ENCODE measurements around the gene PRKCB. TPM values are rescaled to one million over a fixed set of nuclear protein-coding genes. Genes with fewer than 3 reads are reported as not detected.

The PRKCB gene
- total and polyA plus RNA-seq, 2 donors (not counting 1 experiment from before 2014, with no cell fraction given): 0.01 TPM; not detected in 1

DNA sequence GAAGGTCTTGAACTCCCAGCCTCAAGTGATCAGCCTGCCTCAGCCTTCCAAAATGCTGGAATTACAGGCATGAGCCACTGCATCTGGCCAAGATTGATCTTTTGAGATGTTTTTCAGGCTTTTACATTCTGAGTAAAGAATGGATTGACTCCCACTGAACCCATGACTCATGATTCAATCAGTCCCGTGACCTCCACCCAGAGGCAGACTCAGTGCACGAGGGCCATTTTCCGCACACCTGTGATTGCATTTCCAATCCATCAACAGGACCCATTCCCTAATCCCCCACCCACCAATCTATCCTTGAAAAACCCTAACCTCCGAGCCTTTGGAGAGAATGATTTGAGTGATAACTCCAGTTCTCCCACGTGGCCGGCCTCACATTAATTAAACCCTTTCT, 40.4 kb upstream of the PRKCB start:
- no peak for TF ChIP-seq EZH2 (IDR thresholded peaks at IDR 0.05; ENCODE audit: low read length, missing control alignments)
- TF ChIP-seq, protein P1, sequence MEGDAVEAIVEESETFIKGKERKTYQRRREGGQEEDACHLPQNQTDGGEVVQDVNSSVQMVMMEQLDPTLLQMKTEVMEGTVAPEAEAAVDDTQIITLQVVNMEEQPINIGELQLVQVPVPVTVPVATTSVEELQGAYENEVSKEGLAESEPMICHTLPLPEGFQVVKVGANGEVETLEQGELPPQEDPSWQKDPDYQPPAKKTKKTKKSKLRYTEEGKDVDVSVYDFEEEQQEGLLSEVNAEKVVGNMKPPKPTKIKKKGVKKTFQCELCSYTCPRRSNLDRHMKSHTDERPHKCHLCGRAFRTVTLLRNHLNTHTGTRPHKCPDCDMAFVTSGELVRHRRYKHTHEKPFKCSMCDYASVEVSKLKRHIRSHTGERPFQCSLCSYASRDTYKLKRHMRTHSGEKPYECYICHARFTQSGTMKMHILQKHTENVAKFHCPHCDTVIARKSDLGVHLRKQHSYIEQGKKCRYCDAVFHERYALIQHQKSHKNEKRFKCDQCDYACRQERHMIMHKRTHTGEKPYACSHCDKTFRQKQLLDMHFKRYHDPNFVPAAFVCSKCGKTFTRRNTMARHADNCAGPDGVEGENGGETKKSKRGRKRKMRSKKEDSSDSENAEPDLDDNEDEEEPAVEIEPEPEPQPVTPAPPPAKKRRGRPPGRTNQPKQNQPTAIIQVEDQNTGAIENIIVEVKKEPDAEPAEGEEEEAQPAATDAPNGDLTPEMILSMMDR (conservative IDR thresholded peaks at IDR 0.05 in 1 of 2, IDR thresholded peaks at IDR 0.05 in 1 of 2; ENCODE audit: low read depth in 1 of 2, low read length in 2 of 2): no peak
- H3K9me3 ChIP-seq (ENCODE audit: control insufficient read depth, insufficient read depth, low read depth, low read length): no peaks in the 10 kb centered on the region
- no peaks in the 10 kb centered on the region for H3K4me1 ChIP-seq (ENCODE audit: control insufficient read depth, extremely low read depth, insufficient read depth, low read length)
- no peak overlapping the region for H3K9ac ChIP-seq (ENCODE audit: insufficient read depth, low read length)
- H3K79me2 ChIP-seq (ENCODE audit: control insufficient read depth, insufficient read depth, low read length): no peaks in the 10 kb centered on the region
- H3K4me2 ChIP-seq (ENCODE audit: extremely low read depth, insufficient read depth, low read length): no peak overlapping the region
- no peak overlapping the region for H3K4me3 ChIP-seq (replicated peaks in 1 of 4; ENCODE audit: control extremely low read depth in 1 of 4, insufficient read depth in 1 of 4, low read depth in 3 of 4, low read length in 4 of 4)
- no peak overlapping the region for H3K27ac ChIP-seq (ENCODE audit: insufficient read depth, low read length)
- H2AFZ ChIP-seq (ENCODE audit: low read length): no peak overlapping the region
- no peaks in the 10 kb centered on the region for H4K20me1 ChIP-seq (ENCODE audit: control insufficient read depth, extremely low read depth, insufficient read depth, low read length)
- DNase-seq (ENCODE audit: low read depth in 2 of 2): no peak
- no peaks in the 10 kb centered on the region for H3K36me3 ChIP-seq (ENCODE audit: control insufficient read depth, insufficient read depth, low read length)
- H3K27me3 ChIP-seq (ENCODE audit: control insufficient read depth, insufficient read depth, low read length): no peaks in the 10 kb centered on the region

DNA sequence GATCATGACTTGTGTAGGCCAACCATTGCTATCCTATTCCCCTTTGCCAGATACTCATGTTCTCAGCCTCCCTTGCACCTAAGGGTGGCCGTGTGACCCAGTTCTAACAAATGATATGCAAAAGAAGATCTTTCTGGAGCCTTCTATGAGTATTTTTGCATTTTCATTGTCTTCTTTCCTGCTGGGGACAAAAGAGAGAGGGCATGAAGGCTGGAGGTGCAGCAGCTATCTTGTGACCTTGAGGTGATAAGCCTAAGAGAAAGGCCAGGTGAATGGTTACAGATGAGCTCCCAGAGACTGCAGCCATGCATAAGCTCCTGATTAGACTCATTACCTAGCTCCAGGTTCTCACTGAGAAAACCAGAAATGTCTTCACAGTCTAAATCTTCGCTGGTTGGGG, 38.8 kb upstream of the PRKCB start:
- no peaks in the 10 kb centered on the region for H3K27me3 ChIP-seq (ENCODE audit: control insufficient read depth, insufficient read depth, low read length)
- no peak overlapping the region for H3K9ac ChIP-seq (ENCODE audit: insufficient read depth, low read length)
- no peaks in the 10 kb centered on the region for H3K79me2 ChIP-seq (ENCODE audit: control insufficient read depth, insufficient read depth, low read length)
- H3K4me2 ChIP-seq (ENCODE audit: extremely low read depth, insufficient read depth, low read length): no peak overlapping the region
- no peaks in the 10 kb centered on the region for H3K36me3 ChIP-seq (ENCODE audit: control insufficient read depth, insufficient read depth, low read length)
- H3K4me1 ChIP-seq (ENCODE audit: control insufficient read depth, extremely low read depth, insufficient read depth, low read length): no peaks in the 10 kb centered on the region
- H4K20me1 ChIP-seq (ENCODE audit: control insufficient read depth, extremely low read depth, insufficient read depth, low read length): no peaks in the 10 kb centered on the region
- no peak overlapping the region for H2AFZ ChIP-seq (ENCODE audit: low read length)
- H3K9me3 ChIP-seq (ENCODE audit: control insufficient read depth, insufficient read depth, low read depth, low read length): no peaks in the 10 kb centered on the region
- no peak for TF ChIP-seq EZH2 (IDR thresholded peaks at IDR 0.05; ENCODE audit: low read length, missing control alignments)
- TF ChIP-seq, protein P1 (conservative IDR thresholded peaks at IDR 0.05 in 1 of 2, IDR thresholded peaks at IDR 0.05 in 1 of 2; ENCODE audit: low read depth in 1 of 2, low read length in 2 of 2): no peak
- DNase-seq (ENCODE audit: low read depth in 2 of 2): no peak
- H3K27ac ChIP-seq (ENCODE audit: insufficient read depth, low read length): no peak overlapping the region
- no peak overlapping the region for H3K4me3 ChIP-seq (replicated peaks in 1 of 4; ENCODE audit: control extremely low read depth in 1 of 4, insufficient read depth in 1 of 4, low read depth in 3 of 4, low read length in 4 of 4)

DNA sequence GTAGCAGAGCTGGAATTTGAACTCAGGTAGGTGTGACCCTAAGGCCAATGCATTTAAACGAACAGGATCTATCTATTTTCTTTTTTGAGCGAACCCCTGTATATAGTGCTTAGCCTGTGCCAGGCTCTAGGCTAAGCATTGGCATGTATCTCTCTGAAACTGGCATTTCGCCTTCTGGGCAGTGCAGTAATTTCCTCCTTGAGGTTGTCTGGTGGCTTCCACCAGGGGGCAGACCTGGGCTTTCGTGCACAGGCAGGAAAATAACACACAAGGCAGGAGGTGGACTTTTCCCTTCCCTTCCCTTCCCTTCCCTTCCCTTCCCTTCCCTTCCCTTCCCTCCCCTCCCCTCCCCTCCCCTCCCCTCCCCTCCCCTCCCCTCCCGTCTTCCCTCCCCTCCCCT, 34.4 kb upstream of the PRKCB start:
- Histone ChIP-seq H3K4me3 (replicated peaks in 1 of 4; ENCODE audit: control extremely low read depth in 1 of 4, insufficient read depth in 1 of 4, low read depth in 3 of 4, low read length in 4 of 4) (no peak overlapping the region), H2AFZ (ENCODE audit: low read length) (no peak overlapping the region), H3K9me3 (ENCODE audit: control insufficient read depth, insufficient read depth, low read depth, low read length) (no peaks in the 10 kb centered on the region), H3K36me3 (ENCODE audit: control insufficient read depth, insufficient read depth, low read length) (no peaks in the 10 kb centered on the region), H3K4me1 (ENCODE audit: control insufficient read depth, extremely low read depth, insufficient read depth, low read length) (no peaks in the 10 kb centered on the region), H3K27me3 (ENCODE audit: control insufficient read depth, insufficient read depth, low read length) (no peaks in the 10 kb centered on the region), H3K27ac (ENCODE audit: insufficient read depth, low read length) (no peak overlapping the region), H3K9ac (ENCODE audit: insufficient read depth, low read length) (no peak overlapping the region), H4K20me1 (ENCODE audit: control insufficient read depth, extremely low read depth, insufficient read depth, low read length) (no peaks in the 10 kb centered on the region), H3K4me2 (ENCODE audit: extremely low read depth, insufficient read depth, low read length) (no peak overlapping the region), H3K79me2 (ENCODE audit: control insufficient read depth, insufficient read depth, low read length) (no peaks in the 10 kb centered on the region)
- DNase-seq (ENCODE audit: low read depth in 2 of 2): peak; percentile 32 to 61
- TF ChIP-seq, protein P1 (conservative IDR thresholded peaks at IDR 0.05 in 1 of 2, IDR thresholded peaks at IDR 0.05 in 1 of 2; ENCODE audit: low read depth in 1 of 2, low read length in 2 of 2): peak; percentile 72 to 75
- no peak for TF ChIP-seq EZH2 (IDR thresholded peaks at IDR 0.05; ENCODE audit: low read length, missing control alignments)
